ENCODE results near the gene KL.

The KL gene

GRCh38 chr13:33016414-33017322, at the start of gene KL:
Gene KL (plus strand): TSS chr13:33016423. CDS start chr13:33016441, 18 bp downstream.
- no peak for DNase-seq (ENCODE audit: low read depth)

GRCh38 chr13:32967584-32968182, 48.5 kb upstream of the KL start:
- DNase-seq (ENCODE audit: low read depth) = no peak

- DNase-seq (ENCODE audit: low read depth) = no peak
These were observed 47.9 kb upstream of the KL start for GRCh38 chr13:32968316-32968715.

DNA sequence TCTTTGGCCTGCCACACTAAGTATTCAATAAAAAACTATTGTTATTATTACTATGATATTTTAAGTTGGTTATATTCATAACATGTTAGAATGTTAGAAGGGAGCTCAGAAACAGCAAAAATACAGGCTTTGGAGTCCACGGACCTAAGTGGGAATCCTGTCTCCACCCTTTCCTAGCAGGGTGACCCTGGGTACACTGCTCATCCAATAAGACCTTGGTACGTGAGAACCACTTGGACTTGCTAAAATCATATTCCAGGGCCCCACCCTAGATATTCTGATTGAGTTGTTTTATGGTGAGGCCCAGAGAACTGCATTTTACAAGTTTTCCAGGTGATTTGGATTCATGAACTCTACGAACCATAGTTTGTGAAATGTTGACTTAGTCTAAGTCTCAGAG, 47.4 kb upstream of the KL start:
- no peak for DNase-seq (ENCODE audit: low read depth)

DNA sequence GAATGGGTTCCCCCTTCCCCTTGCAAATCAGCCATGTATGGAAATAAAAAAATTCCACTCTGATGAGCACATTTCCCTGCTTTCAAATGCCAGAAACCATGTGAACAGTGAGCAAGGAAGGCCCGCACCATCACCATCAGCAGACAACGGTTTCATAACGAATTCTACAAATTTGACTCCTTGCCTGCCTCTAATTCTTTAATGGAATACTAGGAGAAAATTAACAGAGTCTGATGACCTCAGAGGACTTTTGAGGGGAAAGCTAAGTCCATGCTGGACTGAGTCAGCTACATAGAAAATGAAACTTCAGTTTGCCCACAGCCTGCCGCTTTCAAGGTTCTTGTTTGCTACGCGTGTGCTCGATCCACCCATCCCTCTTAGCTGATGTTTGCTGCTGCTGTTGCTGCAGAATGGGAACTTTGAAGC, 46.7 kb upstream of the KL start:
- DNase-seq (ENCODE audit: low read depth) = peak; percentile 80

- DNase-seq (ENCODE audit: low read depth) = no peak
These were observed 40.0 kb upstream of the KL start for GRCh38 chr13:32976056-32976805.

- DNase-seq (ENCODE audit: low read depth) = no peak
These were observed 39.3 kb upstream of the KL start for GRCh38 chr13:32976912-32977311.

DNA sequence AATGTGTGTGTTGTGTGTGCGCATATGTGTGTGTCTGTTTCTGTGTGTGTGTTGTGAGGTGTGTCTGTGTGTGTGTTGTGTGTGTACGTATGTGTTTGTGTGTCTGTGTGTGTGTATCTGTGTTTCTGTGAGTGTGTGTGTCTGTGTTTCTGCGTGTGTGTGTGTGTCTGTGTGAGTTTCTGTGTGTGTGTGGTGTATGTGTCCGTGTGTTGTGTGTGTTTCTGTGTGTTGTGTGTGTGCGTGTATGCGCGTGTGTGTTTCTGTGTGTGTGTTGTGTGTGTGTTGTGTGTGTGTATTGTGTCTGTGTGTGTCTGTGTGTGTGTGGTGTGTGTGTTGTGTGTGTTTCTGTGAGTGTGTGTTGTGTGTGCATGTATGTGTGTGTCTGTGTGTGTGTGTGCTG, 38.9 kb upstream of the KL start:
- DNase-seq (ENCODE audit: low read depth) = no peak

DNA sequence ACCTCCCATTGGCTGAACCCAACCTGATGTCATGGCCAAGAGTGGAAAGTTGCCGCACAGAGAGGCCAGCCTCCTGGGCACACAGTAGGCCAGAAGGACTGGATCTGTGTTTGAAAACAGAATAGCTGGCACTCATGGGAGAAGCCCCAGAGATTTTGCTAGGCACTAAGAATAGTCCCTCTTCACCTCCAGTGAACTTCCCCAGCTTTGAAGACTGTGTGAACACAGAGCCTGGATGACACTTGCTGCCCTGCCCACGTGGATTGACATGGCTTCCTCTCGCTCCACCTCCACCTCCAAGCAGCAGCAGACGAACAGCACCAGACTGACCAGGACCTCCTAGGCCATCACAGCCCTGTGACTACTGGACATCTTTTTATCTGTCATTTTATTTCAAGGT, 37.9 kb upstream of the KL start:
- no peak for DNase-seq (ENCODE audit: low read depth)

- no peak for DNase-seq (ENCODE audit: low read depth)
These were observed 33.2 kb upstream of the KL start for GRCh38 chr13:32983058-32983457.

GRCh38 chr13:32984857-32985626, 31.2 kb upstream of the KL start:
- peak; percentile 8 for DNase-seq (ENCODE audit: low read depth)

DNA sequence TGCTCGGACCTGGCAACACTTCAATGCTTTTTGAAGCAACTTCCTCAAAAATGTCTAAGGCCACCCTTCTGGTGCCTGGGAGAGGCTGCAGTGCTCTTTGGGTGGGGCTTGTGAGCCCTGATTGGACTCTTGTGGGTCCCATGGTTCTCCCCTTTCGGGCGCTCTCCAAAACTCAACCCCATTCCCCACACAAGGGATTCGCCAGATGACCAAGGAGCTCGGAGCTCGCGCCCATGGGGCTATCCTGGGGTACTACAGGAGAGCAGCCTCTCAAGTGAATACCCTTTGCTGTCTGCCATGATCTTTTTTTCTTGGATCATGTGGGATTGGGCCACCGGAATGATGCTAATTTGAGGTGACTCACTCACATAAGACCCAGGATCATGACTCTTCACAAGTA, 29.7 kb upstream of the KL start:
- no peak for DNase-seq (ENCODE audit: low read depth)

GRCh38 chr13:32987462-32987861, 28.8 kb upstream of the KL start:
- DNase-seq (ENCODE audit: low read depth) = no peak

GRCh38 chr13:32988608-32989289, 27.5 kb upstream of the KL start:
- DNase-seq (ENCODE audit: low read depth) = no peak

- DNase-seq (ENCODE audit: low read depth) = no peak
These were observed 26.9 kb upstream of the KL start for GRCh38 chr13:32989290-32989667.

GRCh38 chr13:32989942-32990341, 26.3 kb upstream of the KL start:
- no peak for DNase-seq (ENCODE audit: low read depth)

DNA sequence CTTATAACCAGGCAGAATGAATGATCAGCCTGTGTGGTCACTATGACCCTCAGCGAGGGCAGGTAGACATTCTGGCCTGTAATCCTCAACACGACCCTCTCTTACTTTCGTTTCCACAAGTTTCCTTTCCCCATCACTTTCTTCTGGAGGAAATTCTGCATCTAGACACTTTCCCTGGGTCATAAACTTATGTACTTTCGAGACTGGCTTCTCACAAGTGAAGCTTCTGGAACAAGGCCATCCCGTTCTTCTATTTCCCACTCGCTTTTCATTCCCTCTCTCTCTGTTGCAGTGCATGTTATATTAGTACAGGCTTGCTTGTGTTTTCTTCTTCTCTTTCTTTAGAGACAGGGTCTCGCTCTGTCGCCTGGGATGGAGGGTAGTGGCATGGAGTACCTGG, 23.1 kb upstream of the KL start:
- DNase-seq (ENCODE audit: low read depth) = no peak

DNA sequence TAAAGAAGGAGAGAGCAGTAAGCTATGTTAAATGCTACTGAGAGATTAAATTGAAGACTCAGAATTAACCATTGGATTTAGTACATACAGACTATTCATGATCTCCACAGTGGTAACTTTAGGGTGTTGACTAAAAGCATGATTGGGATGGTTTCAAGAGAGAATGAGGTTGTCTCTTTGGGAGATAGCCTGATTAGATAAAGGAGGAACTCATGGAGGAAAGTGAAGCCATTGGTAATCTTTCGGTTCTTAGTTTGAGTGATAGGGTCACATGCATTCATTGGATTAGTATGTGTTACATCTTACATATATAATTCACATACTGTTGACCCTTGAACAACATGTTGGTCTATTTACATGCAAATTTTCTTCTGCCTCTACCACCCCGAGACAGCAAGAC, 18.8 kb upstream of the KL start:
- no peak for DNase-seq (ENCODE audit: low read depth)

DNA sequence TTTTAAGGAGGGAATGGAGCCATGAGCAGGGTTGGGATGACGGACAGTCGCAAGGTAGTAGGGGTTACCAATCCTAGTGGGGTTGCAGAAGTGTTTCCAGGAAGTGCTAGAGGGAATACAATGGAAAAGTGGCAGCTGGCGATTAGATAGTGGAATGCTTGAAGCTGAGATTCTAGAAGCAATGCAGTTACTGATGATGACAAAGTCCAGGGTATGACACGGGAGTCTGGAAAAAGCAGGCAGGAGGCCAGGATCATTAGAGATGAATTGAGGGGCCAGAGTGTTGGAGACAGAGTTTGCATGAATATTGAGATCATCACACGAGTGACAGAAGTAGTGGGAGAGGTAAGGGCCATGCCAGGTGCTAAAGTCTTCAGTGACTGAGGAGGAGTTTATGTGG, 17.3 kb upstream of the KL start:
- DNase-seq (ENCODE audit: low read depth) = no peak

DNA sequence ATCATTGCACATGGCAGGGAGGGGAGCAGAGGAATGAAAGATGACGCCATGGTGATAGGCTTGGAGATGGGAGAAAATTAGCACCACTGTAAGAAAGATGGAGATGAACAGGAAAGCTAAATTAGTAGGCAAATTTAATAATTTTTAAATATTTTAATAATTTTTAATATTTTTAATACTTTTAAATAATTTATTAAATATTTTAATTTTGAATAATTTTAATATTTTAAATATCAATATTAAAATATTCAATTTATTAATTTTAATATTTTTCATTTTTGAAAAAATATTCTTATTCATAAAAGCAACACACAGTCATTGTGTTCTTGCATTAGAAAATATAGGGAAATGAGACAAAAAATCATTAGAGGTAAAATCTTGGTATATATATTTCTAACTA, 15.9 kb upstream of the KL start:
- DNase-seq (ENCODE audit: low read depth) = no peak

- no peak for DNase-seq (ENCODE audit: low read depth)
These were observed 12.7 kb upstream of the KL start for GRCh38 chr13:33003458-33004019.

All from iris pigment epithelial cell (primary cell).